ENCODE data around the gene SLC13A2.

The SLC13A2 gene

DNA sequence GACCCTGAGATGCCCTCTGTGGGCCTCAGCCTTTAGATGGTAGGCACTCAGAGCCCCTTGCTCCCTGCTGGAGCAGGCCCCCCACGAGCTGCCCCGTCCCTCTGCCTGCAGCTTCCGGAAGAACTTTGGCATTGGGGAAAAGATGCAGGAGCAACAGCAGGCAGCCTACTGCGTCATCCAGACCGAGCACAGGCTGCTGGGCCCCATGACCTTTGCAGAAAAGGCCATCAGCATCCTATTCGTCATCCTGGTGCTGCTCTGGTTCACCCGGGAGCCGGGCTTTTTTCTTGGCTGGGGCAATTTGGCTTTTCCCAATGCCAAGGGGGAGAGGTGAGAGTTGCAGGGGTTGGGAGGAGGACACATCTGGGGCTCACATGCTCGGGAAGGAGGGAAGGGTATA, 20.0 kb downstream of the SLC13A2 start:
- no peak for FAIRE-seq

DNA sequence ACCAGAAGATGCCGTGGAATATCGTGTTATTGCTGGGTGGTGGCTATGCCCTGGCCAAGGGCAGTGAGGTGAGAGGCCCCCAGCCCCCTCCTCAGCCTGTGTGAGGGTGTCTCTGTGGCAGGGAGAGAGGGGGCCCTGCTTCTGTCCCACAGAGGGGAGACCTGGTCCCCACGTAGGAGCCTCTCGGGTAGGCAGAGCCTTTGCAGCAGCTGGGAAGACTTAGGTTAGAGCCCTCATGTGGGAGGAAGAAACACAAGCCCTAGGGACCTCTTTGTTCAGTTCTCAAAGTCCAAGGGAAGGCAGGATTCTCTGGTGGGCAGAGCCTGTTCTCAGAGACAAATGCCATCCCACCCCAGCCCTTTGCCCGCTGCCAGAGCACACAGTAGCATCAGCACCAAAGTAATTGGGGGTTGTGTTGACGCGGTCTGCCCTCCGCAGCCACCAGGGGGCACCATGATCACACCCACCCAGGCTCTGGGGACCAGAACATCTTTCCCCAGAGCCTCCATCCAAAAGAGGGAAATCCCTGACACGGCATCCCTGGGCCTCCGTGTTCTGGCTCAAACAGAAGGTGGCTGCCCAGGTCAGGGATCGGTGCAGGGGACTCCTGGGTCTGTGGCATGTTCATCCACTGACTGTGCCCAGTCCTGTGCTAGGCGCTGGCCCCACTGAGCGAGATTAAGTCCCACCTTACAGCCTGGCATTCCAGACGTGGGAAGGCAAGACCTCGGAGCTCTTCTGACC, 21.2 kb downstream of the SLC13A2 start:
- no peak for FAIRE-seq

DNA sequence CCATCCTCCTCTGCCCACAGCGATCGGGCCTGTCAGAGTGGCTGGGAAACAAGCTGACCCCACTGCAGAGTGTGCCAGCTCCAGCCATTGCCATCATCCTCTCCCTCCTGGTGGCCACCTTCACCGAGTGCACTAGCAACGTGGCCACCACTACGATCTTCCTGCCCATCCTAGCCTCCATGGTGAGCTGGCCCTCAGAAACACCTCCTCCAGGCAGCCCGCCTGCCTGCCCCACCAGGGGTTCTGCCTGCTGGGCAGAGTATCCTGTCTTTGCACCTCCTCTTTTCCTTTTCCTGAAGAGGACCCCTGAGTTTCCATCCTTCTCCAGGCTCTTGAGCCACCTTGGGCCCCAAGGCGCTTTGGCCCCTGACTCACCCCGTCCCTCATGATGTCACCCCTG, 22.2 kb downstream of the SLC13A2 start:
- no peak for FAIRE-seq

DNA sequence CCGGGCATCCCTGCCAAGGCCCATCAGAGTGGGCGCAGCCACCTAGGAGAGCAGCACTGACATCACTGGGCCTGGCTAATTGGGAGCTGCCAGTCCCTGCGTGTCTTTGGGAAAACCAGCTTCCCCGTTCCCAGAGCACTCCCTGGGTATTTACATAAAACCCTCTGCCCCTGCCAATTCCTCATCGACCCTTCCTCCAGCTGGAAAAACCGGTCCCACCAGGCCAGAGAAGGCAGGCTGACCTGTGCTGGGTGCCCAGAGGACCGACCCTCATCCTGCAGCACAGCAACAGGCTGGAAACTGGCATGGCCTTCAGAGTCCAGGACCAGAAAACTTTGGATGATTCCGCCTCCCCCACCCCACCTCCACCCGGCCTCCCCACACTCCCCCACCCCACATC, 24.5 kb downstream of the SLC13A2 start:
- FAIRE-seq = no peak

DNA sequence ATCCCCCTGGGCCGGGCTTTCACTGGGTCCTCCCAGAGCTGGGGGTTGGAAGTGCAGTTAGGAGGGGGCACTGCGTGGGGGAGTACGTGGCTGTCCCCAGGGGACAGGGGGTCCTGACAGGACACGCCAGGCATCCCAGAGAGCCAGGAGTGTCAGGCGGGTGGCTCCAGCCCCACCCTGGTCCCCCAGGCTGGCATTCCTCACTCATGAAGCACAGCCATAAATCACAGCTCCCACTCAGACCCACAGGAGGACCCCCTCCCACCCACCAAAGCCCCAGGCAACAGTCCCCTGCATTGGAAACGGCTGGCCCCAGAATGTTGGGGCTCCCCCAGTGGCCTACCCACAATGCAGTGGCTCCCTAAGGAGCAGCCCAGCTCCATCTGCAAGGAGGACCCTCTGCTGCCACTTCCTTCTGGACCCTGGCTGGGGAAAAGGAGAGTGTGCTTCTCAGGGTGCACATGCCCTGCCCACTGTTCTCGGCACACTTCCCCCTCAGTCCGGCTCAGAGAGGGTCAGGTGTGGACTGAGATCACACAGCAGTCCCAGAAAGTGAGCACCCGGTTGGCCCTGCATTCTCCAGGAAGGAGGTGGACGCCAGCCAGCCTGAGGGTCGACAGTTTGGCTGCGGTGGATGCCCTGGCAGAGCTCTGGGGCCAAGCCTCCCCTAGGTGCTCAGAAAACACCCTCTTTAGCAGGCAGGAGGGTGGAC, 25.4 kb downstream of the SLC13A2 start:
- FAIRE-seq = no peak

DNA sequence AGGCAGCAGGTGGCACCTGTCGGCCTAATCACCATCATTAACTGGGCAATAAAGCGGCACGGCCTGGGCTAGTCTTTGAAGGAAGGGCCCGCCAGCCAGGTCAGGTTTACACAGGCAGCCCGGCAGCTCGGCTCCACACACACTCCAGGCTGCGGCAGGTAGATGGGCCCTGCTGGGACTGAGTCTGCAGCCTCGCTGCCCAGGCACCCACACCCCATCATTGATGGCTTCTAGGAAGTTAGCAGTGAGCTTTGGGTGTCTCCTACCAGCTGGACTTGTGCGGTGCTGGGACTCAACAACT, 25.9 kb downstream of the SLC13A2 start:
- FAIRE-seq = no peak

DNA sequence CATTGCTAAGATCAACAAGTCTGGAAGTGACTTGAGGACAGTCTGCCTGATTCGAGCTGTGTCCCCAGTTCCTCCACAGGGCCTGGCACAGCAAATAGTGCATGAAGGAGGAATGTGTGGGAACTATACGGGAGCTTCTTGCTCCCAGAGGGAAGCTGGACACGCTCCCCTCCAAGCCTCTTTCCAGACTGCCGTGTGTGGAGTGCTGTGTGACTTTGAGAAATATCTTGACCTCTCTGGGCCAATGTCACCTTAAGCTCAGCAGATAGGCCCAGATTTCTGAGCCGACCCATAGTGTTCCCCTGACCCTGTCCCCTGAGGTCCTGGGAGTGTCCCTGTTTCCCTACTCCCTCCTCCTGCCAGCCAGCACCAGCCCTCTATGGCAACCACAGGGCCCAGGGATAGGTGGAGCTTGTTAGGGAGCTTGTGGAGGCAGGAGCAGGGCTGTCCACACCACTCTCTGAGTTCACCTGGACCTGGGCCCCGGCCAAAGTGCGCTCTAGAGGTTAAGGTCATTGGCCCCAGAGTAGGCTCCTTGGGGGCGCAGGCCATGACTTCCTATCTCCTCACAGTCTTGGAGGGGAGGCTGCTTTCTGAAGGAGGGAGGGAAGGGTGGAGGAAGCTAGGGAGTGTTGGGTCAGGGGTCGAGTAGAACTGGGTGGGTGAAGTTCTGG, 26.4 kb downstream of the SLC13A2 start:
- no peak for FAIRE-seq

DNA sequence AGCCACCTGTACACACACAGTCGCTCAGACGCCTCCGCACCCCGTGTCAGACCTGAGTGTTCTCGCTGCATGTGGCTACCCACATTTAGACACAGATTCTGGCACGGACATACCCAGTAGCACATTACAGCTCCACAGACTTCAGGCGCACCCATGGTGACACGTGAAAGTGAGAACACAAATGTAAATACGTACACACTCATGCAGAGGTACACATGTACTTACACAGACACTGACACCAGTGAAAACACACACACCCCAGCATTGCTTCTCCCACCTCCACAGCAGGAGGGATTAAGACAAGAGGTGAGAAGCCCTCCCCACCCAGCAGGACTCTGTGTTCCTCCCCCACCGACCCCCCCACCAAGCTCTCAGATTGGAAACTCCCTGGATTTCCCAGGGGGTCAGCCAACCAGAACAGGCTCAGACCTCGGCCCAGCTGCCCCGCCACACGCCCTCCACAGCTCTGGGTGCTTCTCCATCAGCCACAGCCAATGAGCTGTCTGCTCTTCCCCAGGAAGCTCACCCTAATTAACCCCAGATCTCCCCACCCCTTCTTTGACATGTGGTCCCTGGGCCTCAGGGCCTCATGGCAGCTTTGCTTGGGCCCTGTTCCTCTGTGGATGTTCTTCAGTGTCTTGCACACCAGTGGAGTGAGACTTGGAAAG, 27.4 kb downstream of the SLC13A2 start:
- no peak for FAIRE-seq

DNA sequence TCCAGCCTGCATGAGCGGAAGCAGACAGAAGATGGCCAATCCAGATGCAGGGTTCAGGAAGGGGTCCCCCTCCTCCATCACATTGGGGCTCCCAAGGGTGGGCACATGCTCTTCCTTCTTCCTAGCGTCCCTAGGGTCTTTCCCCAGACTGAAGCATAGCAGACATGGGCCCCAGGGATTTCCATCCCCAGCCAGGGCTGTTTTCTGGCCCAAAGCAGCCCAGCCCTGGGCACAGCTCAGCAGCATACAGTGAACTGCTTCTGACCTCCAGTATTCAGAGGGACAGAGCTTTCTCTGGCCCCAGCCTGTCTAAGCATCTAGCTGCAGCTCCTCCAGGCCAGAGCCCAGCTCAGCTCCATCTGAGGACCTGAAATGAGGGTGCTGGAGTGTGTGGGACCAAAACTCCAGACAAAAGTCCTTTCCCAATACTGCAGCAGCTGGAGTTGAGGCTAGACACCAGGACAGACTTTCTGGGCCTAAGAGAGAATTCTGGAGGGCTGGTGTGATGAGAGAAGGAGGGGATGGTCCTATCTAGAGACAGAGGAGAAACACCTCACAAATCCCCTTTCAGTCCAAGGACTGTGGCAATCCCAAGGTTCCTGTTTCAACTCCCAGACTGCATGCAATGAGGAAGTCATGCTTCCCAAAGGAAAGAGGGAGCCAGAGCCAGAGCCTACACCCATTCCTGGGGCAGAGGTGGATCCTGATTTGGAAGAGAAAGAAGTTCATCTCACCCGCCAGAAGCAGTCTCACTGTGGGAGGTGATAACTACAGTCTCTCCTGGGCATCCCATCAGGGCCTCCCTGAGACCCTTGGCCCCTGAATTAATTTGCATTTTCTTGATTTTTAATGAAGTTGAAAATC, 28.2 kb downstream of the SLC13A2 start:
- no peak for FAIRE-seq

DNA sequence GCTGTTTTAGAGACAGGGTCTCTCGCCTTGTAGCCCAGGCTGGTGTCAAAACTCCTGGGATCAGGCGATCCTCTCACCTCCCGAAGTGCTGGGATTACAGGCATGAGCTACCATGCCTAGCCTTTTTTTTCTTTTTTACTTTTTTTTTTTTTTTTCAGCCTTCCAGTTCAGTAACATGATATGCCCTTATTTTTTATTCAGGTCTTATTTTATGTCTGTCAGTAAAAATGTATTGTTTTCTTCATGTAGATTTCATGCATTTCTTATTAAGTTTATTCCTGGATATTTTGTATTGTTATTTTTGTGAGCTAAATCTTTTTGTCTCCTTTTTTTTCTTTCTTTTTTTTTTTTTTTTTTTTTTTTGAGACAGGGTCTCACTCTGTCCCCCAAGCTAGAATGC, 30.0 kb downstream of the SLC13A2 start:
- FAIRE-seq = no peak

DNA sequence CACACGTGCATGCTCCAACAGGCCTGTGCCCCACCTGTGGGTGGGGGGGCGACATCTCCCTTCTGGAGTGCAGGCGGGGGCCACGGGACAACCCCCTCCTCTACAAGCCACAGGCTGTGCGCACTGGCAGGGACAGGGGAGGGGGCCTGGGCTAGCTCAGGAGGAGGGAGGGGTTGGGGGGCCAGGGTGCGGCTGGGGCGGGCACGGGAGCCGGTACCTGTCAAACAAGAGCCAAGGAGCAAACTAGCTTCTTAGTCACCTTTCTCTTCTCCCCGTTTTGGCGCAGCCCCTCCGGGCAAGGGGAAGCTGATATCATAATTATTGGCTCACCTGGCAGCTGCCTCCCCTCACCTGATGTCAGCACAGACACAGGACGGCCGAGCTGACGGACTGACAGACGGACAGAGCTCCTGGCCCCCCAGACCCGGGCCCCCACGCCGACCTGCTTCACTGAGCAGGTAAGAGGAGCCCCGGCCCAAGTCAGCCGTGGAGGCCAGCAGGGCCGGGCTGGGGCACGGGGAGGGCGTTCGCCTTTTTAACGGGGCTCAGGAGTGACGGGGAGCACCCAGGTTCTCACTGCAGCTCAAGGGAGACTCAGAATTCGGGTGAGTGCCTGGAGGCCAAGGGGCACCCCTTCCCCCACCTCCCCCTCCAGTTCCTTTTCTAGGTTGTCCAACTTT, 32.7 kb downstream of the SLC13A2 start, which contains the start of gene FOXN1:
Gene FOXN1, plus strand, starts transcription at position 363 of the 680 bp plus-strand sequence. CDS start 17,622 bp downstream, outside the sequence.
- no peak for FAIRE-seq

DNA sequence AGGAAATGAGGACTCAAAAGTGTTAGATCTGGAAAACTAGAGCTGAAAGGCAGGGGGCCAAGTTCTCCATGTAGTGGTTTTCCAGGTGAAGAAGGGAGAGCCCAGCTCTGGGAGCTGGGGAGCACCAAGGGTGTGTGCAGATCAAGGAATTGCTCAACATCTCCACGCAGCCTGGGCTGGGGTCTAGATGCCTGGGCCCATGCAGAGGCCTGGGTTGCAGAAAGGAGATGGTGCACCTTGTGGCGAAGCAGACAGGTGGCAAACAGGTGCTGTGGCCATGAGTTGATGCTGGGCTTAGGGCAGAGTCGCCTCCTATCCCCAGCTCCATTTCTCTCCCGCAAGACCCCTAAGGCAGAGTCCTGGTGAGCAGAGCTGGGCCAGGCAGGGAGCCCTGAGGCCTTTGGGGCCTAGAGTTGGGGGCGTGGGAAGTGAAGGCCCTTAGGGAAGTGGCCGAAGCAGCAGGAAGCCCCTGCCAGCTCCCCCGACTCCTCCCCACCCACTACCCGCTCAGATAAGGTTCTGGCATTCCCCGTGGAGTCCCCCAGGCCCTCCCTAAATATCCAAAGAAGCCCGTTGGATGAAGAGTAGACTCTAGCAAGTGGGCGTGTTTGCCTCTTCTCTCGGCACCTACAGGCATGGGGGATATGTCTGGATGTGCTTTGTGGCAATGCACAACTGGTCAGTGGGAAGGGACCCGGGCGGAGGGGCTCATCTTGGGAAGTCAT, 33.5 kb downstream of the SLC13A2 start:
- no peak for FAIRE-seq

DNA sequence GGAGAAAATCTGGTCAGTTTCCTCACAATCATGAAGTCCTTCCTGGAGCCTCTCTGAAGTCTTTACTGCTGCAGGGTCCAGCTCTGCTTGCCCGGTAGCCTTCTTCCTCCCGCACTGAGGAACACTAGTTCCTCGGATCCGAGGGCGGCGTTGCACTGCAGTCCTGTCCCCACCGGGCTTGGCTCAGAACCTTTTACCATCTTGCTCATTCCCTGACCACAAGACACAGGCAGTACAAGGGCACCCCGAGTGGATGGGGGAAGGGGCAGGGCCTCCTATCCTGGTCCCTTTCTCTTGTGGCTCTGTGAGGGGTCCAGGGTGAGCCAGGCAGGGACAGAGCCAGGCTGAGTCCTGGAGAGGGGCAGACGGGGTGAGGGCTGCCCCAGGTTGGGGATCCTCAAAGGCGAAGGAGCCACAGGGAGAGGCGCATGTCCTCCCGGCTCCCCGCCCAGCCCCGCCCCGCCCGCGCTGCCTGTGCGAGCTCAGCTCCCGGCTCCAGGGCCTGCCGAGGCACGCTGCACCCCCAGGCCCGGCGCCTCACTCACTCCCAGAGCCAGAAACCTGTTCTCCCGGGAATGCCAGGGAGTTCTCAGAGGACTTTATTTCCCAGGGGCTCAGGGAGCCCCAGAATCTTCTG, 34.2 kb downstream of the SLC13A2 start:
- no peak for FAIRE-seq

DNA sequence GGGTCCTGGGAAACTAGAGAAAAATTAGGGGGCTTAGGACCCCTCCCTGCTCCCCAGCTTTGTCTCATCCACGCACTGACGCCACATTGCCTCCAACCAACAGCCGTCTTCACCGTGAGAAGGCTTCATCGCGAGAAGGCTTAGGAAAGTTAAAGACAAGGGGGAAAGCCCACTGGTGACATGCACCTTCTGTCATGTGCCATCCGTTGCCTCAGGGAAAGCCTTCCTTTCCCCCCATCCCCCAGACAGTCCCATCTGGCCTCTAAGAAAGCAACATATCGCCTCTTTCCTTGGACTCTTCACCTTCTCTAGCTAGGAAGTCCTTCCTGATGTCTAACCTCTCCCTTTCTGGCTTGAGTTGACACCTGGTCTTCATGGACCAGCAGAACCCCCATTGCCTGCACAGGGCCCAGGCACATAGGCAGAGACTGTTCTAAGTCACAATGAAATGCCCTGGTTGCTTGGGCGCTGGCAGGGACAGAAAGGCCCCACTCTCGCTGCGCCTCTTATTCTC, 34.8 kb downstream of the SLC13A2 start:
- no peak for FAIRE-seq

DNA sequence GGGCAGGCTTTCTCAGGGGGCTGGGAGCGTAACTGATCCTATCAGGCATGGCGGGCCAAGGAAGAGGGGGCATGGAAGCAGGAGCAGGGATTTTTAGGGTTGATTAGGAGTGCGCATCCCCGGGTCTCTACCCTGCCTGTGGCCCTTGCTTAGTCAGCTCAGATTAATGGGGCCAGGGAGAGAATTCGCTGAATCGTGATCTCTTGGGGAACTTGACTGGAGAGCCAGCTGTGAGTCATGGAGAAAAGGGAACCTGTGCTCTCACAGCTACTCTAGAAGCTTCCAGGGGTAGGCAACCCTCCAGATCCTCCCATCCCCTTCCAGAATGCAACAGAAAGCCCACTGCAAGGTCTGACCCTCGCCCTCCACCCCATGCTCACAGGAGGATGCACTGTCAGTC, 36.3 kb downstream of the SLC13A2 start:
- FAIRE-seq = no peak

DNA sequence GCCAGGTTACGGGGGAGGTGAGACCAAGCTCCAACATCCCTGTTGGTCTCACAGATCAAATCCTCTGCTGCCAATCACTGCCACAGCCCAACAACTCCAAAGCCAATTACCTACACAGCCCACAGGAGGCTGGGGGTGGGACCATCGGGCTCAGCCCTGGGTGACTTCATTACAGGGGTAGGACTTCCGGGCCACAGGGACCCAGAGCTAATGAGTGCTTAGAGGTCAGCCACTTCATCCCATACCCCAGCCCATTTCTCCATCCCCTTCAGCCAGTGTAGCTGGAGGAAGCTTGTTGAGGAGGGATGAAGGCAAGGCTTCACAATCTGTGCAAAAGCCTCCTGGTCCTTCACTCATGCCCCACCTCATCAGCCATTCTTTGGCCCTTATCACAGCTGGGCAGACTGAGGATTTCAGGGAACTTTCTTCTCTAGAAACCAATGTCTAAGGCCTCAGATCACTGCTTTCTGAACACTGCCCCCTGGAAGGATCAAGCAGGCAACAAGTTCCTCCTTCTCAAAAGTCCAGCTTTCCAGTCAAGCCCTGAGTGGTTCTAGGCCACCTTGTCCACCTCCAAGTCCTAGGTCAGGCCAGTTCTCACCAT, 38.5 kb downstream of the SLC13A2 start:
- no peak for FAIRE-seq

DNA sequence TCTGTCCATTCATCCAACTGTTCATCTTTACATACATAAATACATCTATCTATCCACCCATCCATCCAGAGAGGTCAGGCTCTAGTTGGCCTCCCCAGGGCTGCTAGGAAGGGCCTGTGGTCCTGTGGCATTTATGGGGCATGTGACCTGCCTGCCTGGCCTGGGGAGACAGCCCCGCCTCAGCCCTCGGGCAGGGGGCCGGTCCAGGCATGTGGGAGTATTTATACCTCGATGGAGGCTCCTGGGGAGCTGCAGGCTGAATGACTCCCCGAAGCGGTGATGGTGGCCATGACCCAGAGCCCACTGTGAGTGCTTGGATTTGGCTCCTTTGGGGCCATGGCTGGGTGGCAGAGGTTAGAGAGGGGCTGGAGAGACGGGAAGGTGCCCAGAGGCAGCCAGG, 40.0 kb downstream of the SLC13A2 start:
- FAIRE-seq = no peak

DNA sequence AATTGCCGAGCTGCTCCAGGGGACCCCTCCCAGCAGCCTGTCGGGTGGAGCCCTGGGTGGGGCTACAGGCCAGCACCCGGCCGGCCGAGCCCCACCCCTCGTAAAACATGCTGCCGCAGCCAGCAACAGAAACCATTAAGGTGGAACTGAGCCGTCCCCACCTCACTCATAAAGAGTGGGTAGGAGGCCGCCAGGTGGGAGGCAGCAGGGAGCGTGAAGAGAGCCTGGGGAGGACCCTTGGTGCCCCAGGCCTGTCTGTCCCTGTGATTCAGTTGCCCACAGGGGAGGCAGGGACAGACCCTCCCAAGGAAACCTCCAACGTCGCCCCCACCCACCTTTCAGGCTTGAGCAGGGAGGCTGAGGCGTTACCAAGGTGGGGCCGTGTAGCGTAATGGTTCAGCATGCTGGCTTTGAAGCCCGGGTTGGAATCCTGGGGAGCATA, 41.1 kb downstream of the SLC13A2 start:
- FAIRE-seq = no peak

DNA sequence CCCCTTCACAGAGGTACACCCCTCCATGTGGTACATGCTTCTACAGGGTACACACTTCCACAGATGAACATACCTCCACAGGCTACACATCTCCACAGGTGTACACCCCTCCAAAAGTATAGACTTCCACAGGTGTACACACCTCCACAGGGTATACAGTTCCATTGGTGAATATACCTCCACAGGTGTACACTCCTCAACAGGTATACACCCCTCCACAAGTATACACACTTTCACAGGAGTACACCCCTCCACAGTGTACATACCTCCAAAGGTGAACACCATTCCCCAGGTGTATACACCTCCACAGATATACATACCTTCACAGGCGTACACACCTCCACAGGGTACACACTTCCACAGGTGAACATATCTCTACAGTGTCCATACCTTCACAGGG, 42.1 kb downstream of the SLC13A2 start:
- no peak for FAIRE-seq

DNA sequence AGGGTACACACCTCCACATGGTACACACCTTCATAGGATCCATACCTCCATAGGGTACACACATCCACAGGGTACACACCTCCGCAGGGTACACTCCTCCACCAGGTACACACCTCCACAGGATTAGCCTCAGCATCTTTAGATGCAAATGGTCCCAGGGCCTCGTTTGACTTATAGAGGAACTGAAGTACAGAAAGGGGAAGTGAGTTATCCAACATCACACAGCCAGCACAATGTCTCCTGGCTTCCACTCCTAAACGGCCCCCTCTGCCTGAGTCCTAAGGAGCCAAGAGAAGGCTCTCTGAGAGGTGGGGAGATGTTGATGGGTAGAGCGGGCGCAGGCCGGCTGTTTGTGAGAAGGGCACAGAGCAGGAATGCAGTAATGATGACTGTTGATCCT, 44.7 kb downstream of the SLC13A2 start:
- no peak for FAIRE-seq
